Activated CD8-positive, alpha-beta memory T cell treated with anti-CD3 and anti-CD28 coated beads for 36 hours (primary cell): ENCODE data around the gene SBNO2. TPM values are rescaled to one million over a fixed set of nuclear protein-coding genes. Genes with fewer than 3 reads are reported as not detected.

Source experiments
- CTCF ChIA-PET: fragments of 350-600 bp; sonication (Branson Sonifier 250); formaldehyde crosslinking; loops from one replicate; lab custom pipeline; 2021; ENCODE audit warnings: antibody characterized with exemption; lab: Charles Lee
- POLR2A ChIA-PET: fragments of 350-600 bp; sonication (Branson Sonifier 250); formaldehyde crosslinking; loops from one replicate; lab custom pipeline; 2021; ENCODE audit warnings: antibody characterized with exemption; lab: Charles Lee
- total RNA-seq, 2 experiments: library from RNA; stranded (reverse); gene quantifications; one replicate each; pipeline ENCODE4 v1.2.3, GENCODE V29; 2021

SBNO2 gene
- total RNA-seq, 2 experiments from 2014 or later: 56.6 to 59.0 TPM

DNA sequence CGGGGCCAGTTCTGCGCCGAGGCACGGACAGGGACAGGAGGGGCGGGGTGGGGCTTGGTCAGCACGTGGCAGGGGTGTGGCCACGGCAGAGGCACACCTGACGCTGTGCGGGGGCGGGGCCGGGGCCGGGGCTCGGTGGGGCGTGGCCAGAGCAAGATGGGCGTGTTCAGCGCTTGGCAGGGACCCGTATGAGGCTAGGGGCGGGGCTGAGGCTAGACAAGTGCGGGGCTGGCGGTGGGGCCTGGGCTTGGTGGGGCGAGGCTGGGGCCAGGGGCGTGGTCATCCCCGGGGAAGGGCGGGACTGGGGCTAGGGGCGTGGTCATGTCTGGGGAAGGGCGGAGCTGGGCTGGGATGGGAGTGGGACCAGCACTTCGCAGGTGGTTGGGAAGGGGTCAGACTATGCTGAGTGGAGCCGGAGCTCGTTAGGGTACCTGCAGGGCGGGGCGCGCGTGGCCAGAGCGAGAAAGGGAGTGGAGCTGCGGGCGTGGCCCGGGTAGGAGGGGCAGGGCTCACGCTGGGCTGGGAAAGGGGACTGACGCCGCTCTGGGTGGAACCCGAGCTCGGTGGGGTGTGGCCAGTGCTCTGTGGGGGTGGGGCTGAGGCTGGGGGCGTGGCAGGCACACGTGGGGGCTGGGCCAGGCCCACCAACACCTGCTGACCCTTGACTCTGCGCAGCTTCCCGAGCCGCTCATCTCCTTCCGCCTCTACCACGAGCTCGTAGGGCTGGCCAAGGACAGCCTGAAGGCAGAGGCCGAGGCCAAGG, 91.7 kb downstream of the SBNO2 start:
- POLR2A ChIA-PET: interaction anchor here (0.5 to 0.8 kb wide), 3 partner anchors 15 to 301 kb away, joined by 3 to 4 read pairs (median 3); partner anchors contain the start of gene ARHGAP45
- CTCF ChIA-PET: interaction anchor here (1.2 to 5.9 kb wide), 5 partner anchors 7 to 55 kb away, joined by 4 to 38 read pairs (median 11); partner anchors contain the start of gene ARHGAP45

DNA sequence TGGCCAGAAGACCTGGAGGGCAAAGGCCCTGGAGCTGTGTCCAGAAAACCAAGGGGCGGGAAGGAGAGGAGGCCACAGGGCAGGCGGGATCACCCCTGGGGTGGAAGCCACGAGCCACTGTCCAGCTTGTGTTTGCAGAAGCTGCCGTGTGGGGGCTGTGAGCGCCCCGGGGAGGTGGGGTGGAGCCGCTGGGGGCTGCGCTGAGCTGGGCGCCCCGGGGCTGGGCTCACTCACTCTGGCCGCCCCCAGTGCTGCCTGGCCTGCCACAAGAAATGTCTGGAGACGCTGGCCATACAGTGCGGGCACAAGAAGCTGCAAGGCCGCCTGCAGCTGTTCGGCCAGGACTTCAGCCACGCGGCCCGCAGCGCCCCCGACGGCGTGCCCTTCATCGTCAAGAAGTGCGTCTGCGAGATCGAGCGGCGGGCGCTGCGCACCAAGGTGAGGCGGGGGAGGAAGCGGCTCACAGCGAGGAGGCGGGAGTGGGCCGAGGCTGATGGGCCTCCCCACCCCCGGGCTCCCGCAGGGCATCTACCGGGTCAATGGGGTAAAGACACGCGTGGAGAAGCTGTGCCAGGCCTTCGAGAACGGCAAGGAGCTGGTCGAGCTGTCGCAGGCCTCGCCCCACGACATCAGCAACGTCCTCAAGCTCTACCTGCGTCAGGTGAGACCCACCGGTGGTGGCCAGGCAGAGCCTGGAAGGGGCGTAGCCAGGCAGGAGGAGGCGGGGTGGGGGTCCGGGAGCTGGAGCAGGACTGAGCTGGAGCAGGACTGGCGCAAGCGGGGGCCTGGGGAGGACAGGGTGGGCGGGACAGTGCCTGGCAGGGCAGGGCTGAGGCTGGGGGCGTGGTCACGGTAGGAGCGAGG, 92.5 kb downstream of the SBNO2 start:
- CTCF ChIA-PET: interaction anchor here (0.8 to 5.9 kb wide), 8 partner anchors 8 to 159 kb away, joined by 3 to 38 read pairs (median 7); partner anchors contain the start of genes ABCA7 and ARHGAP45
- POLR2A ChIA-PET: interaction anchor here (0.7 to 2.7 kb wide), 2 partner anchors 14 to 56 kb away, joined by 3 to 21 read pairs; partner anchors contain the start of genes ARHGAP45 and CNN2

DNA sequence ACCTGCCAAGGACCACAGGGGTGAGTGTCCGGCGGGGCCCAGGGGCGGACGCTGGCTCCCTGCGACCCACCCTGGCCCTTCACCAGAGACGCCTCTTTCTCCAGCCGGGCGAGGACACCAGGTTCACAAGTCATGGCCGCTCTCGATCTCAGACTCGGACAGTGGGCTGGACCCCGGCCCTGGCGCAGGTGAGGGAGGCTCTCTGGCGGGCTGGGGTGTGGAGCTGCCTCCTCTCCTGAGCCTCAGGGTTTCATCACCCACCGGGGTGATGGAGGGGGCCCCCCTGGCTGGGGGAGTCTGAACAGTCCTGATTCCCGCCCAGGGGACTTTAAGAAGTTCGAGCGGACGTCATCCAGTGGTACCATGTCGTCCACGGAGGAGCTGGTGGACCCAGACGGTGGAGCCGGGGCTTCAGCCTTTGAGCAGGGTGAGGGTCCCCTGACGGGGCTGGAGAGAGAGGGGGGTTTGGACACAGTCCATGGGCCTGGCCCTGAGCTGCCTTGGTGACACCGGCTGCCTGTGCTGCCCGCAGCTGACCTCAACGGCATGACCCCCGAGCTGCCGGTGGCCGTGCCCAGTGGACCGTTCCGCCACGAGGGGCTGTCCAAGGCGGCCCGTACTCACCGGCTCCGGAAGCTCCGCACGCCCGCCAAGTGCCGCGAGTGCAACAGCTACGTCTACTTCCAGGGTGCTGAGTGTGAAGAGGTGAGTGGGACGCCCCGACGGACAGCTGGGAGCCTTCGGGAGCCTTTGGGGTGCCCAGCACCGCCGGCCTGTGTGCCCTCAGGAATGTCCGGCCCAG, 93.5 kb downstream of the SBNO2 start:
- POLR2A ChIA-PET: interaction anchor here (0.7 to 2.7 kb wide), 6 partner anchors 10 to 59 kb away, joined by 3 to 21 read pairs (median 4); partner anchors contain the start of genes ARHGAP45, CNN2 and RNU6-2
- CTCF ChIA-PET: interaction anchor here (0.8 to 5.9 kb wide), 8 partner anchors 9 to 163 kb away, joined by 3 to 38 read pairs (median 8); partner anchors contain the start of genes ABCA7 and ARHGAP45

DNA sequence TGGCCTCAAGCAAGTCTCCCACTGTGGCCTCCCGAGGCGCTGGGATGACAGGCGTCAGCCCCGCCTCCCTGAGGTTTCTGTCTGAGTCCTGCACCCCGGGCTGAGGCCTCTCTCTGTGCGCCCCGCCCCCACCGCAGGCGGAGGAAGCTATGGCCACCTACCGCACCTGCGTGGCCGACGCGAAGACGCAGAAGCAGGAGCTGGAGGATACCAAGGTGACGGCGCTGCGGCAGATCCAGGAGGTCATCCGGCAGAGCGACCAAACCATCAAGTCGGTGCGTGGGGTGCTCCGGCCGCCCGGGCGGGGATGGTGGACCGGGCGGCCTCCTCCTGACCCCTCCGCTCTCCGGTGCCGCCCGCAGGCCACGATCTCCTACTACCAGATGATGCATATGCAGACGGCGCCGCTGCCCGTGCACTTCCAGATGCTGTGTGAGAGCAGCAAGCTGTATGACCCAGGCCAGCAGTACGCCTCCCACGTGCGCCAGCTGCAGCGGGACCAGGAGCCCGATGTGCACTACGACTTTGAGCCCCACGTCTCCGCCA, 94.4 kb downstream of the SBNO2 start:
- ChIA-PET POLR2A (interaction anchor here (0.6 to 2.7 kb wide), 7 partner anchors 11 to 134 kb away, joined by 3 to 21 read pairs (median 4); partner anchors contain the start of genes ARHGAP45 and RNU6-2), CTCF (interaction anchor here (0.7 to 5.9 kb wide), 5 partner anchors 10 to 164 kb away, joined by 3 to 38 read pairs (median 5); partner anchors contain the start of gene ARHGAP45)

DNA sequence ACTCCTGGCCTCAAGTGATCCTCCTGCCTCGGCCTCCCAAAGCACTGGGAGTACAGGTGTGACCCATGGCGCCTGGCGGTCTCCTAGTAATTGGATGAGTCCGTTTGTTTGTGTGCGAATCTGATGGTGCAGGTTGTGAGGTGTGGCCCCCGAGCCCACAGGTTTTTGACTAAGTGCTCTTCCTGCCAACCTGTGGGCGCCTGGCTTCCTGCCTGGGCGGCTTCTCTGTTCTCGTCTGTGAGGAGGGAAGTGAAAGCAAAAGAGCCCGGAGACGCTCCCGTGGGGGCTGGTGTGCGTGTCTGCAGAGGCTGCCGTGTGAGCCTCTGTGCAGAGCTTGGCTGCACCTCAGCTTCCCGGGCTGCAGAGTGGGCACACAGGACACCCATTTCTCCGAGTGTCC, 97.1 kb downstream of the SBNO2 start:
- ChIA-PET POLR2A (interaction anchor here (0.6 to 2.9 kb wide), 7 partner anchors 9 to 95 kb away, joined by 3 to 23 read pairs (median 6); partner anchors contain the start of gene ARHGAP45), CTCF (interaction anchor here (0.5 to 5.9 kb wide), 4 partner anchors 9 to 114 kb away, joined by 3 to 38 read pairs (median 10); partner anchors contain the start of gene ARHGAP45)

DNA sequence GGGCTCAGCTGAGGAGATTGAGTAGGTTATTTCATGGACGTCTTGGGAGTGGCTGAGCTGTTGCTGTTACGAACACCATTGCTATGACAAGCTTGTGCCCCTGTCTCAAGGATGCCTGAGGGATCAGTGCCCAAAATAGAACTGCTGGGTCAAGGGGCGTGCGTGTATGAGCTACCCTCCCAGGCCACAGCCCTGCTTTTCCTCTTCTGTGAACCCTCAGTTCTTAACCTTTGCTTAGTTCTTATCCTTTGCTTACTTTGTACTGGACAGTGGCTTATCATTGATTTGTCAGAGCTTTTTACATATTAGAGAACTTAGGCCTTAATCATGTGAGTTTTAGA, 98.1 kb downstream of the SBNO2 start:
- ChIA-PET CTCF (interaction anchor here (0.7 to 3.3 kb wide), 5 partner anchors 8 to 184 kb away, joined by 3 to 17 read pairs (median 5); partner anchors contain the start of gene ARHGAP45), POLR2A (interaction anchor here (0.7 to 2.9 kb wide), 6 partner anchors 8 to 47 kb away, joined by 5 to 23 read pairs (median 6); partner anchors contain the start of genes ABCA7 and ARHGAP45)

DNA sequence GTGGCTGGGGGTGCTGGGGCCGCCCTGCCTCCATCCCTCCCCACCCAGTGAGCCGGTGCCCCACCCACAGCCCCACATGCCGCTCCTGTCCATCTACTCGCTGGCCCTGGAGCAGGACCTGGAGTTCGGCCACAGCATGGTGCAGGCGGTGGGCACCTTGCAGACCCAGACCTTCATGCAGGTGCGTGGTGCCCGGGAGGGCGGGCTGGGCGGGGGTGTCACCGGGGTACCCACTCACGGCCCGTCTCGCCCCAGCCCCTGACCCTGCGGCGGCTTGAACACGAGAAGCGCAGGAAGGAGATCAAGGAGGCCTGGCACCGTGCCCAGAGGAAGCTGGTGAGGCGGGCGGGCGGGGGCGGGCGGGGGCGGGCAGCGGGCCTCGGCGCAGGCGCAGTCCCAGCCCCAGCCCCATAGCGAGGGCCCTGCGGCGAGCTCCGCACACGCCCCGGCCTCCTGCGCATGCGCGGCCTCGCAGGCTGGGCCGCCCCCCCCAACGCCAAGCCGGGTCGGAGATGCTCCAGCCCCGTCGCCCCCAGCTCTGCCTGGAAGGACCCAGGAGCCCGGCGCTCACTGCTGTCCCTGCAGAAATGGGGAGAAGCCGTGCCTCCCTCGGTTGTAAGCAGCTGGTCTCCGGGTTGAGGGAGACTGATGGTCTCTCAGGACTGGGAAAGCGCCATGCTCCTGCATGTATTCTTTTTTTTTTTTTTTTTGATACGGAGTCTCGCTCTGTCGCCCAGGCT, 99.4 kb downstream of the SBNO2 start:
- ChIA-PET CTCF (interaction anchor here (0.5 to 2.3 kb wide), 7 partner anchors 10 to 172 kb away, joined by 3 to 15 read pairs (median 4); no protein-coding TSS in a partner anchor), POLR2A (interaction anchor here (0.6 to 2.4 kb wide), 12 partner anchors 11 to 212 kb away, joined by 3 to 12 read pairs (median 6); partner anchors contain the start of genes ABCA7 and CIRBP)

DNA sequence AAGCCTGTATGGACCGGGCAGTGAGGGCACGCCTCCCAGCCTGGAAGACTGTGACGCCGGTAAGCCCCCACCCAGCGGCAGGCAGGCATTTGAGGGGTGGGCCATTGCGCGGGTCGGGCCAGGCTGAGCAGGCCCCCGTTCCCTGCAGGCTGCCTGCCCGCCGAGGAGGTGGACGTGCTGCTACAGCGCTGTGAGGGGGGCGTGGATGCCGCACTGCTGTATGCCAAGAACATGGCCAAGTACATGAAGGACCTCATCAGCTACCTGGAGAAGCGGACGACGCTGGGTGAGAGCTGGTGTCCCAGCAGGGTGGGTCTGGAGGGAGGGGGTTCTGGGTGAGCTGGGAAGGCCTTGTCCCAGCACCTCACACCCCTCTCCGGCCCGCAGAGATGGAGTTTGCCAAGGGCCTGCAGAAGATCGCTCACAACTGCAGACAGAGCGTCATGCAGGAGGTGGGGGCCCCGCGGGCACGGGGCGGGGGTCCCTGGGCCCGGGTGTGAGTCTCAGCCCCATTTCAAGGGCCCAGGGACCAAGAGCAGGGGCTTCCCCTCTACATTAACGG, 100.0 kb downstream of the SBNO2 start:
- CTCF ChIA-PET: interaction anchor here (0.9 to 2.3 kb wide), 6 partner anchors 9 to 309 kb away, joined by 3 to 15 read pairs (median 4); no protein-coding TSS in a partner anchor
- POLR2A ChIA-PET: interaction anchor here (0.6 to 2.4 kb wide), 9 partner anchors 12 to 201 kb away, joined by 3 to 11 read pairs (median 4); partner anchors contain the start of genes ABCA7 and CIRBP

DNA sequence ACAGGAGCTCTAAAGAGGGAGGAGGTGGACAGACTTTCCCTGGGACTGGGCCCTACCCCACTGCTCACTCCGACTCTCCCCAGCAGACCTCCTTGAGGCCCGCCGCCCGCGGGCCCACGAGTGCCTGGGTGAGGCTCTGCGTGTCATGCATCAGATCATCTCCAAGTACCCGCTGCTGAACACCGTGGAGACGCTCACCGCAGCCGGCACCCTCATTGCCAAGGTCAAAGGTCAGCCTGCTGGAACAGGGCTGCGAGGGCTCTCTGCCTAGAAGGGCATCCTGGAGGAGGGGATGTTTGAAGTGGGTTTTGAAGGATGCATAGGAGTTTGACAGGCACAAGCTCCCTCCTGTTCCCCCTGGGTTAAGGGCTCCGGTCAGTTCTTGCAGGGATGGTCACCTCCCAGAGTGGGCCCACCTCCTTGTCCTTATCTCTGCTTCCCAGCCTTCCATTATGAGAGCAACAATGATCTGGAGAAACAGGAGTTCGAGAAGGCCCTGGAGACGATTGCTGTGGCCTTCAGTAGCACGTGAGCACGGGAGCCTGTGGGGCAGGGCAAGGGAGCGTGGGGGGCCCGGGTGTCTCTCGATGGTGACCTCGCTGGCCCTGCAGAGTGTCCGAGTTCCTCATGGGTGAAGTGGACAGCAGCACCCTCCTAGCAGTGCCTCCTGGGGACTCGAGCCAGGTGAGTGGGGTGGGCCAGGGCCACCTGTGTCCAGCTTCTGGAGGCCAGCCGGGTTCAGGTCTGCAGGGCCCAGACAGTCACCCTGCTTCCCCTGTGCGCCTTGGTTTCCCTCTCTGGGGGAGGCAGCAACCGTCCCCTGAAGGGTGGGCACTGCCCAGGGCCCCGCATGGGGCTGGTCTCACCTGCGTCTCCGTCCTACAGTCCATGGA, 100.8 kb downstream of the SBNO2 start:
- ChIA-PET POLR2A (interaction anchor here (0.9 to 2.4 kb wide), 2 partner anchors 15 to 193 kb away, joined by 5 to 6 read pairs; no protein-coding TSS in a partner anchor), CTCF (interaction anchor here (1.2 to 2.0 kb wide), 2 partner anchors 15 to 310 kb away, joined by 3 to 6 read pairs; no protein-coding TSS in a partner anchor)

DNA sequence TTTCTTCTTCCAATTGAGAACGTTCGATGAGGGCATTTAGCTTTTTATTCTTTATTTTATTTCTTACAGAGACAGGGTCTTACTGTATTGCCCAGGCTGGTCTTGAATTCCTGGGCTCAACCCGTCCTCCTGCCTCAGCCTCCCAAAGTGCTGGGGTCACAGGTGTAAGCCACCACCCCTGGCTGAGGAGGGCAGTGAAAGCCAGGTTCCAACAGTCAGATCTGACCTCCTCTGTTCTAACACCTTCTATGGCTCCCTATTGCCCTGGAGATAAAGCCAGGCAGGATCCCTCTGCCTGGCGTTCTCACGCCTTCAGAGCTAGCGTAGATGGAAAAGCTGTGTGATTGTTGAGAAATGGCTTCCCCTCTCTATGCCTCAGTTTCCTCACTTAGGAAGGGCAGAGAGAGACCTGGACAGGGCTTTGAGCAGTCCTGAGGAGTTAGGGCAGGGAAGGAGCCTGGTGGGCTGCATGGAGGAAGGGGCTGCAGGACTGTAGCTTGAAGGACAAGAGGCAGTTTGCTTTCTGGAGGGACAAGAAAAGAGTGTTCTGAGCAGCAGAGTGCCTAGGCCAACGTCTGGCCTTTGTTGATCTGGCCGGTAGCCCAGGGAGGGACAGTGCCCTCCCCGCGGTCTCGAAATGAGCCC, 101.6 kb downstream of the SBNO2 start:
- POLR2A ChIA-PET: interaction anchor here (1.1 kb wide), 1 partner anchor 11 kb away, joined by 3 read pairs; no protein-coding TSS in a partner anchor

DNA sequence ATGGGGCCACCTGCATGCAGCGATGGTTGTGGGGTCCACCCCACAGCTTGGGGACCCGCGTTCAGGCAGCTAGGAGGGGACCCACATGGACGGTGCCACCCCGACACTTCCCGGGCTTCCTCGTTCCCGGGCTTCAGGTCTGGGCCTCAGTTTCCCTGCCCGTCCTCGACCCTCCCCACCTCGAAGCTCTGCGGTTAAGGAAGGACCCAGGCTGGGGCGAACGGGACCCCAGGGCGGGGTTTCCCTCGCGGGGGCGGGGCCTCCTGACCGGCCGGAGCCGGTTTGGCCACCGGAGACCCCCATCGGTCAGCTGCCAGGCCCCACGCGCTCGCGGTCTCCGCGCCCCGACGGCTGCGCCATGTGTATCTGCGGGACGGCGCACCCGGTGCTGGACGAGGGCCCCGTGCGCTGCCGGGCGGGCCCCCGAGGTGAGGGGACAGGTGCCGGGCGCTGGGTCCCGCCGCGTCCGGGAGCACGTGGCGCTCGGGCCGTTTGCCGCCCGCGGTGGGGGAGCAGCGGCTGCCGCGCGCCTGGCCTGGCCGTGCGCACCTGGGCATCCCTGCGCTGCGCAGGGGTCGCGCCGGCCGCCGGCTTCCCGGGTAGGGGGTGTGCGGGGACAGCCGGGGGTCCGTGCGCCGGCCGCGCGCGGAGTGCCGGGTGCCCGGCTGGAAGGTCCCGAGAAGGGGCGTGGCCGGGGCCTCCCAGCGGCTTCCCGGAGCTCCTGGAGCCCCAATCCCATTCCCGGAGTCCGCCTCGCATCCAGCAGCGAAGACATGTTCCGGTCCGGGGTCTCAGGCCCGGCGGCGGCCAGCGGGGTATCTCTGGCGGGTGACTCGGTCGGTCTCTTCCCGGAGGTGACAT, 102.9 kb downstream of the SBNO2 start:
- ChIA-PET POLR2A (no interaction called here), CTCF (no interaction called here)

More for the DNA sequence above, 101.6 kb downstream of the SBNO2 start:
- CTCF ChIA-PET: interaction anchor here (0.8 to 2.0 kb wide), 2 partner anchors 16 to 121 kb away, joined by 3 to 6 read pairs; no protein-coding TSS in a partner anchor

DNA sequence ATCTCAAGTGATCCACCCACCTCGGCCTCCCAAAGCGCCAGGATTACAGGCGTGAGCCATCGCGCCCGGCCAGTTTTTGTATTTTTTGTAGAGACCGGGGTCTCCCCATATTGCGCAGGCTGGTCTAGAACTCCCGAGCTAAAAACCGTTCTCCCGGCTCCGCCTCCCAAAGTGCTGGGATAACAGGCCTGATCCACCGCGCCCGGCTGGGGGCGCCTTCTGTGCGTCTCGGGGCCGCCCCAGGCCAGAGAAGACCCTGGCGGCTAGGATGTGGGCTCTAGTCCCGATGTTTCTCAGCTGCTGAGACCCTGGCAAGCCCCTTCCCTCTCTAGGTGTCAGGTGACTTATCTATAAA, 103.5 kb downstream of the SBNO2 start:
- POLR2A ChIA-PET: interaction anchor here (0.6 kb wide), 1 partner anchor 67 kb away, joined by 3 read pairs; no protein-coding TSS in a partner anchor
- CTCF ChIA-PET: interaction anchor here (0.7 kb wide), 1 partner anchor 89 kb away, joined by 3 read pairs; no protein-coding TSS in a partner anchor

DNA sequence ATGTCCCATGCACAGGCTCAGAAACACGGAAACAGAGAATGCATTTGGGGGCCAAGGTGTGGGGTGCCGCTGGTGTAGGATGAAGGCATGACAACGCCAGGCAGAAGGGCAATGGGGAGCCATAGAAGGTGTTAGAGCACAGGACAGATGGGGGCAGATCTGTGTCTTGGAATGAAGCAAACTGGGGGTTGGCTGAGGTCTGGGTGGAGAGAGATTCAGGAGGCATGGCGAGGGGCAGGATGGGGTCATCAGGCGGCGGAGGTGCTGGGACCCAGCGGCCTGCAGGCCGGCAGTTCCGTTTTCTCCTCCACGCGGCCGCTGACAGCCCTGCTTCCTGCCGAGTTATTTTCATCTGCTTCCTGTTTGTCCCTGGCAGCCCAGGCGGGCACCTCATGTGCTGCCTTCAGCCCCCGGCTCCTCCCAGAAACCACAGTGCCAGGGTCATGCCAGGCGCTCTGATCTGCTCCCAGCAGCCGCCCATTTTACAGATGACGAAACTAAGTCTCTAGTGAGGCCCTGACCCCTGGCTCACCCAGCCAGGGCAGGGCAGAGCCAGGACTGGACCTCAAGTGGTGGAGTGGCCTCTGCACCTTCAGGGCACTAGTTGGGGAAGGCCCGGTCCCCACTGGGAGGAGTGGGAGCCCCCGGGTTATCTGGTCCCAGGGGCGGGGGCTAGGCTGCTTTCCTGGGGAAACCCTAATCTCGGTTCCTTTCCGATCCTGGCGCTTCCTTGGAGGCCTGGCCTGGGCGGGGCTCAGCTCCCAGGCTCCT, 104.9 kb downstream of the SBNO2 start:
- POLR2A ChIA-PET: interaction anchor here (2.7 to 3.3 kb wide), 2 partner anchors 7 to 35 kb away, joined by 21 to 23 read pairs; partner anchors contain the start of gene GPX4
- CTCF ChIA-PET: interaction anchor here (2.0 to 2.5 kb wide), 2 partner anchors 13 to 34 kb away, joined by 7 to 8 read pairs; partner anchors contain the start of gene GPX4
